ENCODE measurements around the gene SLC45A1. TPM values are rescaled to one million over a fixed set of nuclear protein-coding genes. Genes with fewer than 3 reads are reported as not detected.

The SLC45A1 gene
- total RNA-seq, 2 donors from 2014 or later = 0.15 to 0.42 TPM

- no peaks in the 10 kb centered on the region for H3K27me3 Mint-ChIP-seq
- no peaks in the 10 kb centered on the region for H3K9me3 Mint-ChIP-seq
- no peak overlapping the region for H3K4me3 Mint-ChIP-seq
- peaks cover 4% of the 10 kb centered on the region for H3K4me1 Mint-ChIP-seq
- ATAC-seq (replicated peaks) = no peak
- H3K27ac Mint-ChIP-seq = no peak overlapping the region
- H3K36me3 Mint-ChIP-seq (ENCODE audit: low read depth) = peaks cover 62% of the 10 kb centered on the region
Observed at GRCh38 chr1:8360493-8361197, 42.7 kb downstream of the SLC45A1 start.

GRCh38 chr1:8361198-8361849 lies 43.4 kb downstream of the SLC45A1 start:
- Mint-ChIP-seq H3K9me3 (no peaks in the 10 kb centered on the region), H3K27me3 (no peaks in the 10 kb centered on the region), H3K4me1 (peaks cover 4% of the 10 kb centered on the region), H3K36me3 (ENCODE audit: low read depth) (peaks cover 62% of the 10 kb centered on the region), H3K27ac (no peak overlapping the region), H3K4me3 (no peak overlapping the region)
- ATAC-seq (replicated peaks) = no peak

- Mint-ChIP-seq H3K27ac (no peak overlapping the region), H3K9me3 (no peaks in the 10 kb centered on the region)
Observed at GRCh38 chr1:8362701-8363101, 44.8 kb downstream of the SLC45A1 start.

GRCh38 chr1:8363186-8363766 lies 45.4 kb downstream of the SLC45A1 start:
- peaks cover 11% of the 10 kb centered on the region for H3K4me1 Mint-ChIP-seq
- H3K9me3 Mint-ChIP-seq = no peaks in the 10 kb centered on the region
- ATAC-seq (replicated peaks) = no peak
- no peak overlapping the region for H3K4me3 Mint-ChIP-seq
- H3K27ac Mint-ChIP-seq = peak overlapping the region; percentile 70
- peaks cover 63% of the 10 kb centered on the region for H3K36me3 Mint-ChIP-seq (ENCODE audit: low read depth)
- no peaks in the 10 kb centered on the region for H3K27me3 Mint-ChIP-seq

More at GRCh38 chr1:8362701-8363101, 44.8 kb downstream of the SLC45A1 start:
- peaks cover 9% of the 10 kb centered on the region for H3K4me1 Mint-ChIP-seq
- H3K36me3 Mint-ChIP-seq (ENCODE audit: low read depth) = peaks cover 63% of the 10 kb centered on the region
- no peak overlapping the region for H3K4me3 Mint-ChIP-seq
- H3K27me3 Mint-ChIP-seq = no peaks in the 10 kb centered on the region
- no peak for ATAC-seq (replicated peaks)

- peaks cover 59% of the 10 kb centered on the region for H3K36me3 Mint-ChIP-seq (ENCODE audit: low read depth)
- peaks cover 11% of the 10 kb centered on the region for H3K4me1 Mint-ChIP-seq
- H3K4me3 Mint-ChIP-seq = no peak overlapping the region
- H3K27ac Mint-ChIP-seq = peak overlapping the region; percentile 70
- no peaks in the 10 kb centered on the region for H3K9me3 Mint-ChIP-seq
- no peaks in the 10 kb centered on the region for H3K27me3 Mint-ChIP-seq
- no peak for ATAC-seq (replicated peaks)
Observed at GRCh38 chr1:8363767-8364301, 45.9 kb downstream of the SLC45A1 start.

- H3K27ac Mint-ChIP-seq = no peak overlapping the region
- peaks cover 11% of the 10 kb centered on the region for H3K4me1 Mint-ChIP-seq
- H3K9me3 Mint-ChIP-seq = no peaks in the 10 kb centered on the region
- ATAC-seq (replicated peaks) = no peak
- H3K4me3 Mint-ChIP-seq = no peak overlapping the region
- peaks cover 68% of the 10 kb centered on the region for H3K36me3 Mint-ChIP-seq (ENCODE audit: low read depth)
- no peaks in the 10 kb centered on the region for H3K27me3 Mint-ChIP-seq
Observed at GRCh38 chr1:8364528-8365442, 46.9 kb downstream of the SLC45A1 start.

GRCh38 chr1:8365661-8366362 lies 47.9 kb downstream of the SLC45A1 start:
- Mint-ChIP-seq H3K4me1 (peaks cover 17% of the 10 kb centered on the region), H3K9me3 (no peaks in the 10 kb centered on the region), H3K27ac (no peak overlapping the region), H3K27me3 (no peaks in the 10 kb centered on the region), H3K36me3 (ENCODE audit: low read depth) (peaks cover 78% of the 10 kb centered on the region), H3K4me3 (no peak overlapping the region)
- ATAC-seq (replicated peaks) = no peak

GRCh38 chr1:8367571-8368194 lies 49.8 kb downstream of the SLC45A1 start:
- no peak for ATAC-seq (replicated peaks)
- Mint-ChIP-seq H3K4me3 (no peak overlapping the region), H3K4me1 (peaks cover 20% of the 10 kb centered on the region), H3K36me3 (ENCODE audit: low read depth) (peaks cover 82% of the 10 kb centered on the region), H3K9me3 (no peaks in the 10 kb centered on the region), H3K27ac (peak overlapping the region; percentile 75), H3K27me3 (no peaks in the 10 kb centered on the region)

- no peaks in the 10 kb centered on the region for H3K9me3 Mint-ChIP-seq
- peak overlapping the region; percentile 21 for H3K27ac Mint-ChIP-seq
- ATAC-seq (replicated peaks) = no peak
Observed at GRCh38 chr1:8368956-8369639, 51.2 kb downstream of the SLC45A1 start.

GRCh38 chr1:8370046-8370881 lies 52.4 kb downstream of the SLC45A1 start:
- H3K27me3 Mint-ChIP-seq = no peaks in the 10 kb centered on the region
- ATAC-seq (replicated peaks) = no peak
- H3K36me3 Mint-ChIP-seq (ENCODE audit: low read depth) = peaks cover 90% of the 10 kb centered on the region
- peaks cover 34% of the 10 kb centered on the region for H3K4me1 Mint-ChIP-seq
- peak overlapping the region; percentile 66 for H3K27ac Mint-ChIP-seq
- no peak overlapping the region for H3K4me3 Mint-ChIP-seq
- H3K9me3 Mint-ChIP-seq = no peaks in the 10 kb centered on the region

More at GRCh38 chr1:8368956-8369639, 51.2 kb downstream of the SLC45A1 start:
- Mint-ChIP-seq H3K4me1 (peaks cover 24% of the 10 kb centered on the region), H3K4me3 (no peak overlapping the region), H3K36me3 (ENCODE audit: low read depth) (peaks cover 85% of the 10 kb centered on the region), H3K27me3 (no peaks in the 10 kb centered on the region)

- no peak overlapping the region for H3K4me3 Mint-ChIP-seq
- no peaks in the 10 kb centered on the region for H3K9me3 Mint-ChIP-seq
- no peaks in the 10 kb centered on the region for H3K27me3 Mint-ChIP-seq
- peaks cover 34% of the 10 kb centered on the region for H3K4me1 Mint-ChIP-seq
- H3K27ac Mint-ChIP-seq = peak overlapping the region; percentile 66
- H3K36me3 Mint-ChIP-seq (ENCODE audit: low read depth) = peaks cover 84% of the 10 kb centered on the region
- ATAC-seq (replicated peaks) = no peak
Observed at GRCh38 chr1:8370905-8371315, 53.0 kb downstream of the SLC45A1 start.

GRCh38 chr1:8371372-8371991 lies 53.6 kb downstream of the SLC45A1 start:
- peaks cover 40% of the 10 kb centered on the region for H3K4me1 Mint-ChIP-seq
- ATAC-seq (replicated peaks) = no peak
- peak overlapping the region; percentile 66 for H3K27ac Mint-ChIP-seq
- no peak overlapping the region for H3K4me3 Mint-ChIP-seq
- no peaks in the 10 kb centered on the region for H3K27me3 Mint-ChIP-seq
- H3K36me3 Mint-ChIP-seq (ENCODE audit: low read depth) = peaks cover 79% of the 10 kb centered on the region
- no peaks in the 10 kb centered on the region for H3K9me3 Mint-ChIP-seq
